HG03108 (cell line): ENCODE data around the gene BCL11B.

ENCODE experiments used
- ATAC-seq: cut with Tn5 transposase; IDR thresholded peaks from one replicate; pipeline ENCODE4 v1.9.1; 2021; ENCODE audit warnings: moderate library complexity; ENCODE audit not compliant: unreplicated experiment

The BCL11B gene

GRCh38 chr14:99168330-99168729 is 103.7 kb downstream of the BCL11B start:
- no peak for ATAC-seq

GRCh38 chr14:99166506-99166905 is 105.5 kb downstream of the BCL11B start:
- no peak for ATAC-seq

- no peak for ATAC-seq
Measured at GRCh38 chr14:99164712-99165111, 107.3 kb downstream of the BCL11B start.

- no peak for ATAC-seq
Measured at GRCh38 chr14:99163446-99163845, 108.6 kb downstream of the BCL11B start.

- no peak for ATAC-seq
Measured at GRCh38 chr14:99159341-99160340, 112.4 kb downstream of the BCL11B start.

GRCh38 chr14:99158646-99159165 is 113.3 kb downstream of the BCL11B start:
- no peak for ATAC-seq

GRCh38 chr14:99158150-99158549 is 113.8 kb downstream of the BCL11B start:
- ATAC-seq = no peak

- no peak for ATAC-seq
Measured at GRCh38 chr14:99157676-99158075, 114.3 kb downstream of the BCL11B start.

DNA sequence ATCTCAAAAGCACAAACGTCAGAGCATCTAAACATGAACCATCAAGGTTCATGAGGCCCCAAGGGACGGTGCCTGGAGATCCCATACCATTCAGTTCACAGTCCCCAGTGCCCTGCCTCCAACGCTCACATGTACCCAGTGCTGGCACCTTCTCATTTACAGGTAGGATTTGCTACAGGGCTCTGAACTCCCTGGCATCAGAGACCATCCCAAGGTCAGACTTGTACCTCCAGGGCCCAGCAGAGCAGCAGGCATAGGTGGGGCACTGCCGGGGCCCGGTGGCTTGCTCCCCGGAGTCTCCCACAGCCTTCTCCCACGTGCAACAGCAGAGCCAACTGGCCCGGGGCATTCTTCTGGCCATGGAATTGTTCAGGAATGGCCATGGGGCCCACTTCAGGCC is 114.8 kb downstream of the BCL11B start:
- ATAC-seq = no peak

GRCh38 chr14:99156814-99157213 is 115.2 kb downstream of the BCL11B start:
- no peak for ATAC-seq

- no peak for ATAC-seq
Measured at GRCh38 chr14:99156090-99156425, 115.9 kb downstream of the BCL11B start.

- ATAC-seq = no peak
Measured at GRCh38 chr14:99155173-99156089, 116.6 kb downstream of the BCL11B start.

DNA sequence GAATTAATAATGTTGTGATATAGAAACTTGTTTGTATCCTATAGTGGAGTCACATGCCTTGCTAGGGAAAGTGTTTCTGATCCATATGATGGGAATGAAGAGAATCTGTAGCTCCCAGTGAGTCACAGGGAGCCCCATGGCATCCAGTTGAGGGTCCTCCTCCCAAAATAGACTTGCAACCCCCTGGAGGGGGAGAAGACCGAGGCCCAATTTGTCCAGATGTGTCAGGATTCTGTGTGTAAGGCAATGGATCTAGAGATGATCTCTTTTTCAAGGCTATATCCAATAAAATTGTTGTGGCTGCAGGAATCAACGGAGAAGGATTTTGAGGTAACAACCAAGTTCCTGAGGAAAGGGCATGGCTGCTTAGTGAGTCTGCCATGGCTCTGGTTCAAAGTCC is 121.8 kb downstream of the BCL11B start:
- ATAC-seq = no peak

GRCh38 chr14:99148861-99149610 is 123.0 kb downstream of the BCL11B start:
- no peak for ATAC-seq

DNA sequence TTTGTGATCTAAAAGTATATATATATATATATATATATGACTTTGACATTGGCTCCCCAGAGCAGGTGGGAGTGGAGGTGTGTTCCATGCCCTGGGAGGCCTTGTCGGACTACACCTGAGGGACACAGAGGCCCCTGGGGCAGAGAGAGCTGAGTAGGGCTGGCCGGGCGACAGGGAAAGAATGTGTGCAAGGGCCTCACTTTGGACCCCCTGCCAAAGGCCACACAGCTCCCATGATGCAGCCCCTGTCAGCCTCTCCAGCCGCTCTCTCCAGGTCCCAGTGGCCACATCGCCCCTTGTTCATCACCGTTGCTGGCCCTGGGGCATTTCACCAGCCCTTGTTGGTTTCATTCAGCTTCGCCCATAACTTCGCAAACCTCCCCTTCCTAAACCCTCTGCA is 123.9 kb downstream of the BCL11B start:
- ATAC-seq = no peak

- ATAC-seq = no peak
Measured at GRCh38 chr14:99147366-99147740, 124.6 kb downstream of the BCL11B start.

DNA sequence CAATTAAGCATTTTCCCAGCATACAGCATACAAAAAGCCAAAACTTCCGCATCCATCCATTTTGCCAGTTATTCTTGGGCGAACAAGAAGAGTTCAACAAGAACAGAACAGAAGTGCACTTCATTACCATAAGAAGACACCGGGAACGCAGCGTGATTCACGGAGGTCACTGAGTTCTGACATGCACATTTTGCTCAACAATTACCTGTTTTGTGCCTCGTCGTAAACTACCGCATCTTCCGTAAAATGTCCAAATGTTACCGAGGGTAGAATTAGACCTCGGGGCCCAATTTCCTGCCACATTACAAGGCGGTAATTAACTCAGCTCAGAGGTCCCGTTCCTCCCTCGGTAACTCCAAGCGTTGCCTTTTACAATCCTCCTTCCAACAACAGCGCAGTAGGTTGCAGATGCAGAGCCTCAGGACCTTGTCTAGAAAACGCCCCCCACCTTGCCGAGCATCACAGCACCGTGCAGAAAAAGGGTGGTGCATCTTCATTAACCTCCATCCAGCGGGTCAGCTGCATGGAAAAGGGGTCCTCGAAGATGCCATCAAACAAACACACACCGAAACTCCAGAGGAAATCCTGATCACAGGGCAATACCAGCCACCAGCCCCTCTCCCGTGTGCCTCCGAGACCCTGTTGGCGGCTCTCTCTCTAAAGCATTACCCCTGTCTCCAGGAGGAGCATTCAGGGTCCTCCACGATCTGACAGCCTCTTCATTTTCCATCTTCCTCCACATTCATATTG is 125.2 kb downstream of the BCL11B start:
- no peak for ATAC-seq

GRCh38 chr14:99145307-99145706 is 126.7 kb downstream of the BCL11B start:
- ATAC-seq = no peak

DNA sequence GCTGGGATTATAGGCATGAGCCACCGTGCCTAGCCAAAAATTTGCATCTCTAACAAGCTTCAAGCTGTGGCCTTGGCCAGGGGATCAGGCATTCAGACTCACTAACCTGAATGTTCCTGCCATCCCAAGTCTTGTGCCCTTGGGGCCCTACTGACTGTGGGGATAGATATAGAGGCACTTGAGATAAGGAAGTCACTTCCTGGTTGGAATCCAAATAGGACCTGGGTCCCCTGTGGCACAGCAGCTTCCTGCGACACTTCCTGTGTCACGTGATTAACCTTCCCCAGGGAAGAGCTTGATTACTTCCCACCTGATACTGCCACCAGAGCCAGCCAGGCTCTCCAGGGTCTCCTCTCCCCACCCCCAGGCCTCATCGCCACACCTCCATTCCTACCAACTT is 128.2 kb downstream of the BCL11B start:
- ATAC-seq = no peak

- ATAC-seq = no peak
Measured at GRCh38 chr14:99143126-99143525, 128.9 kb downstream of the BCL11B start.
